Measurements from ENCODE around the gene SLC5A1. TPM values are rescaled to one million over a fixed set of nuclear protein-coding genes. Genes with fewer than 3 reads are reported as not detected.

Gene SLC5A1
- total and polyA plus RNA-seq, 10 donors = 0.24 to 12.9 (median 1.9) TPM

GRCh38 chr22:32018056-32018455 lies 25.0 kb upstream of the SLC5A1 start:
- TF ChIP-seq CTCF (IDR thresholded peaks at IDR 0.05 in 8 of 11, conservative IDR thresholded peaks at IDR 0.05 in 3 of 11) = no peak
- TF ChIP-seq POLR2A (IDR thresholded peaks at IDR 0.05) = no peak
- no peak for TF ChIP-seq POLR2AphosphoS5 (IDR thresholded peaks at IDR 0.05)
- Histone ChIP-seq H3K27me3 (replicated peaks in 1 of 7) (peaks cover 0 to 20% (median 0%) of the 10 kb centered on the region in 7 donors), H3K27ac (no peak overlapping the region), H3K9me3 (peaks cover 5 to 33% (median 24%) of the 10 kb centered on the region in 8 donors), H3K4me1 (no peaks in the 10 kb centered on the region), H3K36me3 (no peaks in the 10 kb centered on the region), H3K4me3 (no peak overlapping the region)
- WGBS, 5 donors = 51 to 71% (median 60%) methylated on average over 2 of the region's 2 CpGs
- DNase-seq = no peak
- intact Hi-C loops (cut with DNase I; ENCODE audit: low total_unique reads) = no loop called here

GRCh38 chr22:32020117-32020516 lies 22.9 kb upstream of the SLC5A1 start:
- H3K27ac ChIP-seq = no peak overlapping the region
- no peak for DNase-seq
- H3K36me3 ChIP-seq = no peaks in the 10 kb centered on the region
- no peaks in the 10 kb centered on the region for H3K4me1 ChIP-seq
- TF ChIP-seq POLR2AphosphoS5 (IDR thresholded peaks at IDR 0.05) (no peak), CTCF (IDR thresholded peaks at IDR 0.05 in 8 of 11, conservative IDR thresholded peaks at IDR 0.05 in 3 of 11) (no peak), POLR2A (IDR thresholded peaks at IDR 0.05) (no peak)
- peaks cover 0 to 12% (median 4%) of the 10 kb centered on the region in 8 donors for H3K9me3 ChIP-seq
- H3K4me3 ChIP-seq = no peak overlapping the region
- intact Hi-C loops (cut with DNase I; ENCODE audit: low total_unique reads) = no loop called here
- H3K27me3 ChIP-seq (replicated peaks in 1 of 7) = peaks cover 0 to 20% (median 0%) of the 10 kb centered on the region in 7 donors

- intact Hi-C loops (cut with DNase I; ENCODE audit: low total_unique reads) = no loop called here
- Histone ChIP-seq H3K27me3 (replicated peaks in 1 of 7) (peaks cover 0 to 20% (median 0%) of the 10 kb centered on the region in 7 donors), H3K36me3 (no peaks in the 10 kb centered on the region), H3K27ac (no peak overlapping the region), H3K4me3 (no peak overlapping the region), H3K4me1 (no peaks in the 10 kb centered on the region), H3K9me3 (no peaks in the 10 kb centered on the region)
- TF ChIP-seq CTCF (IDR thresholded peaks at IDR 0.05 in 8 of 11, conservative IDR thresholded peaks at IDR 0.05 in 3 of 11) (no peak), POLR2A (IDR thresholded peaks at IDR 0.05) (no peak), POLR2AphosphoS5 (IDR thresholded peaks at IDR 0.05) (no peak)
- no peak for DNase-seq
- 66 to 87% (median 78%) methylated on average over 3 of the region's 3 CpGs for WGBS, 5 donors
Observed at GRCh38 chr22:32021716-32022115, 21.3 kb upstream of the SLC5A1 start.

GRCh38 chr22:32023251-32023827 lies 19.7 kb upstream of the SLC5A1 start:
- intact Hi-C loops (cut with DNase I; ENCODE audit: low total_unique reads) = no loop called here

More at GRCh38 chr22:32023251-32023827, 19.7 kb upstream of the SLC5A1 start:
- Histone ChIP-seq H3K27me3 (replicated peaks in 1 of 7) (peaks cover 0 to 14% (median 0%) of the 10 kb centered on the region in 7 donors), H3K4me1 (no peaks in the 10 kb centered on the region), H3K36me3 (no peaks in the 10 kb centered on the region), H3K27ac (no peak overlapping the region), H3K4me3 (no peak overlapping the region), H3K9me3 (no peaks in the 10 kb centered on the region)
- WGBS, 5 donors = 84 to 91% (median 88%) methylated on average over 2 of the region's 2 CpGs
- TF ChIP-seq POLR2A (IDR thresholded peaks at IDR 0.05) (no peak), CTCF (IDR thresholded peaks at IDR 0.05 in 8 of 11, conservative IDR thresholded peaks at IDR 0.05 in 3 of 11) (no peak), POLR2AphosphoS5 (IDR thresholded peaks at IDR 0.05) (no peak)
- DNase-seq = no peak

All from spleen (tissue), 11 donors.